WTC11 (cell line): Measurements from ENCODE around the gene PPP1R2C.

Source experiments
- ATF2 ChIP-seq: sonication (generic); formaldehyde crosslinking; IDR thresholded peaks from 2 replicates; pipeline ENCODE4 v1.8.1; 2022; ENCODE audit warnings: low read depth, missing genetic modification reagents, borderline replicate concordance
- CREB1 ChIP-seq: sonication (generic); formaldehyde crosslinking; IDR thresholded peaks from 2 replicates; pipeline ENCODE4 v1.8.0; 2023; ENCODE audit warnings: mild to moderate bottlenecking, missing genetic modification reagents
- CTCF ChIP-seq: fragments of 200-600 bp; IDR thresholded peaks from 2 replicates; pipeline ENCODE4 v1.8.0; 2022; ENCODE audit warnings: antibody characterized with exemption
- EMX1 ChIP-seq: fragments of 250-450 bp; sonication (Bioruptor Pico); IDR thresholded peaks from 2 replicates; pipeline ENCODE4 v1.8.0; 2021; ENCODE audit warnings: mild to moderate bottlenecking
- ESRRA ChIP-seq: sonication (generic); formaldehyde crosslinking; IDR thresholded peaks from 2 replicates; pipeline ENCODE4 v1.8.1; 2022; ENCODE audit warnings: mild to moderate bottlenecking, missing genetic modification reagents, borderline replicate concordance
- HMGA2 ChIP-seq: fragments of 250-450 bp; sonication (Bioruptor Pico); IDR thresholded peaks from 2 replicates; pipeline ENCODE4 v1.4.0; 2021; ENCODE audit warnings: mild to moderate bottlenecking, moderate library complexity
- MAX ChIP-seq: sonication (generic); formaldehyde crosslinking; IDR thresholded peaks from 2 replicates; pipeline ENCODE4 v1.8.0; 2022; ENCODE audit warnings: mild to moderate bottlenecking, missing genetic modification reagents
- MXD4 ChIP-seq: fragments of 250-450 bp; sonication (Bioruptor Pico); IDR thresholded peaks from 2 replicates; pipeline ENCODE4 v1.8.0; 2021; ENCODE audit warnings: mild to moderate bottlenecking, moderate library complexity, borderline replicate concordance
- USF1 ChIP-seq: sonication (generic); formaldehyde crosslinking; IDR thresholded peaks from 2 replicates; pipeline ENCODE4 v1.8.0; 2022; ENCODE audit warnings: mild to moderate bottlenecking, missing genetic modification reagents
- ZNF232 ChIP-seq: sonication (generic); formaldehyde crosslinking; IDR thresholded peaks from 2 replicates; pipeline ENCODE4 v1.8.0; 2022; ENCODE audit warnings: mild to moderate bottlenecking, missing genetic modification reagents
- ZNF317 ChIP-seq: sonication (generic); formaldehyde crosslinking; IDR thresholded peaks from 2 replicates; pipeline ENCODE4 v1.8.1; 2023; ENCODE audit warnings: low read depth, mild to moderate bottlenecking, moderate library complexity, missing genetic modification reagents, borderline replicate concordance
- TF ChIP-seq, protein P1 (sequence below): sonication (generic); formaldehyde crosslinking; IDR thresholded peaks from 2 replicates; pipeline ENCODE4 v1.8.1; 2023; ENCODE audit warnings: mild to moderate bottlenecking, missing genetic modification reagents
- TF ChIP-seq, protein P2 (sequence below): sonication (generic); formaldehyde crosslinking; conservative IDR thresholded peaks from 2 replicates; pipeline ENCODE4 v1.8.1; 2022; ENCODE audit warnings: mild to moderate bottlenecking, missing genetic modification reagents

DNA sequence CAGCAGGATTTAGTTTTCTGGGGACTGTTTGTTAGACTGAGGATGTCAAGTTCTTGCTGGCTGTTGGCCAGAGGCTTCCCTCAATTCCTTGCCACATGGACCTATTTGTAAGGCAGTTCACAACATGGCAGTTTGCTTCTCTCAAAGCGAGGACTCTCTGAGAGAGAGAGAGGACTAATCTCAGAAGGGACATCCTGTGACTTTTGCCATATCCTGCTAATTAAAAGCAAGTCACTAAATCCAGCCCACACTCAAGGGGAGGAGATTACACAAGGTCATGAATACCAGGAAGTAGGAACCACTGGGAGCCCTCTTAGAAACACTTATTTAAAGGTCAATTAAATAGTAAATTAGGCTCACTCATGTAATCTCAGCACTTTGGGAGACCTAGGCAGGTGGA is 38.2 kb downstream of the PPP1R2C start:
- TF ChIP-seq CTCF (no peak), CREB1 (CRISPR knock-in tag) (no peak), HMGA2 (CRISPR knock-in tag) (no peak), EMX1 (CRISPR knock-in tag) (no peak), ZNF232 (CRISPR knock-in tag) (no peak), USF1 (no peak), ZNF317 (CRISPR knock-in tag) (no peak), MAX (no peak), ESRRA (CRISPR knock-in tag) (no peak), ATF2 (CRISPR knock-in tag) (no peak), MXD4 (CRISPR knock-in tag) (no peak)
- TF ChIP-seq, protein P1, sequence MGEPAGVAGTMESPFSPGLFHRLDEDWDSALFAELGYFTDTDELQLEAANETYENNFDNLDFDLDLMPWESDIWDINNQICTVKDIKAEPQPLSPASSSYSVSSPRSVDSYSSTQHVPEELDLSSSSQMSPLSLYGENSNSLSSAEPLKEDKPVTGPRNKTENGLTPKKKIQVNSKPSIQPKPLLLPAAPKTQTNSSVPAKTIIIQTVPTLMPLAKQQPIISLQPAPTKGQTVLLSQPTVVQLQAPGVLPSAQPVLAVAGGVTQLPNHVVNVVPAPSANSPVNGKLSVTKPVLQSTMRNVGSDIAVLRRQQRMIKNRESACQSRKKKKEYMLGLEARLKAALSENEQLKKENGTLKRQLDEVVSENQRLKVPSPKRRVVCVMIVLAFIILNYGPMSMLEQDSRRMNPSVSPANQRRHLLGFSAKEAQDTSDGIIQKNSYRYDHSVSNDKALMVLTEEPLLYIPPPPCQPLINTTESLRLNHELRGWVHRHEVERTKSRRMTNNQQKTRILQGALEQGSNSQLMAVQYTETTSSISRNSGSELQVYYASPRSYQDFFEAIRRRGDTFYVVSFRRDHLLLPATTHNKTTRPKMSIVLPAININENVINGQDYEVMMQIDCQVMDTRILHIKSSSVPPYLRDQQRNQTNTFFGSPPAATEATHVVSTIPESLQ (CRISPR knock-in tag), result no peak
- TF ChIP-seq, protein P2, sequence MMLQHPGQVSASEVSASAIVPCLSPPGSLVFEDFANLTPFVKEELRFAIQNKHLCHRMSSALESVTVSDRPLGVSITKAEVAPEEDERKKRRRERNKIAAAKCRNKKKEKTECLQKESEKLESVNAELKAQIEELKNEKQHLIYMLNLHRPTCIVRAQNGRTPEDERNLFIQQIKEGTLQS (CRISPR knock-in tag), result no peak
